T-cell (primary cell): Measurements from ENCODE around the gene LYPD1. TPM values are rescaled to one million over a fixed set of nuclear protein-coding genes. Genes with fewer than 3 reads are reported as not detected.

Experiments used
- ATAC-seq, 4 experiments: fragments of 200-7000 bp in 3 of 4; fragments of 150-1000 bp in 1 of 4; cut with Tn5 transposase; replicated peaks in 1 of 4; 1 replicate in 3 of 4; 2 replicates in 1 of 4; pipeline ENCODE4 v1.10.0; 2021; ENCODE audit warnings: moderate library complexity in 3 of 4, mild to moderate bottlenecking in 2 of 4, moderate number of reproducible peaks in 1 of 4
- CTCF ChIA-PET, 2 donors: fragments of 300-600 bp; sonication (Branson Sonifier 250); formaldehyde crosslinking; loops; one replicate each; lab custom pipeline; 2022; ENCODE audit warnings: antibody characterized with exemption in 2 of 2; lab: Charles Lee
- POLR2A ChIA-PET, 2 donors: fragments of 300-600 bp; sonication (Branson Sonifier 250); formaldehyde crosslinking; loops; one replicate each; lab custom pipeline; 2022; ENCODE audit warnings: antibody characterized with exemption in 2 of 2; lab: Charles Lee
- DNase-seq, 35 experiments: peaks; one replicate each; pipeline versions ENCODE4 v3.0.0 to v3.0.0-alpha.2; 2013 to 2023
- H3K27ac ChIP-seq: one replicate; pipeline ENCODE4 v1.5.1; 2013; ENCODE audit warnings: low read length
- H3K27me3 ChIP-seq, 2 experiments: replicated peaks in 1 of 2; 1 replicate in 1 of 2; 2 replicates in 1 of 2; pipeline versions ENCODE4 v1.6.1 to v1.7.0; 2013; ENCODE audit warnings: low read length in 1 of 2, mixed read lengths in 1 of 2; ENCODE audit not compliant: control insufficient read depth in 2 of 2, insufficient read depth in 2 of 2; ENCODE audit errors: extremely low read depth in 1 of 2
- H3K36me3 ChIP-seq, 2 donors: 1 replicate in 1 of 2; 2 replicates in 1 of 2; pipeline versions ENCODE4 v1.6.1 to v1.7.0; 2013; ENCODE audit warnings: low read length in 1 of 2; ENCODE audit not compliant: control insufficient read depth in 2 of 2, insufficient read depth in 1 of 2; ENCODE audit errors: extremely low read depth in 1 of 2
- H3K4me1 ChIP-seq, 2 experiments: 1 replicate in 1 of 2; 2 replicates in 1 of 2; pipeline versions ENCODE4 v1.6.1 to v1.7.0; 2013; ENCODE audit warnings: low read length in 2 of 2, mixed read lengths in 1 of 2; ENCODE audit not compliant: insufficient read depth in 2 of 2, control insufficient read depth in 1 of 2; ENCODE audit errors: extremely low read depth in 1 of 2
- H3K4me3 ChIP-seq, 2 donors: 1 replicate in 1 of 2; 2 replicates in 1 of 2; pipeline versions ENCODE4 v1.5.1 to v1.7.0; 2013; ENCODE audit warnings: mild to moderate bottlenecking in 2 of 2, low read length in 1 of 2, moderate library complexity in 1 of 2; ENCODE audit not compliant: control insufficient read depth in 1 of 2; ENCODE audit errors: extremely low read depth in 1 of 2
- H3K9me3 ChIP-seq: 2 replicates; pipeline ENCODE4 v1.7.0; 2013
- H3K27ac Mint-ChIP-seq, 2 donors: one replicate each; pipeline ENCODE4 v1.8.0; 2020 to 2021; ENCODE audit warnings: mild to moderate bottlenecking in 2 of 2, mixed read lengths in 2 of 2
- H3K27me3 Mint-ChIP-seq, 2 donors: one replicate each; pipeline ENCODE4 v1.8.0; 2021 to 2022; ENCODE audit warnings: mixed read lengths in 2 of 2
- H3K36me3 Mint-ChIP-seq: one replicate; pipeline ENCODE4 v1.8.0; 2021; ENCODE audit warnings: mixed read lengths
- H3K4me1 Mint-ChIP-seq, 3 donors: one replicate each; pipeline ENCODE4 v1.8.0; 2020 to 2022; ENCODE audit warnings: mixed read lengths in 3 of 3, mild to moderate bottlenecking in 1 of 3
- H3K4me3 Mint-ChIP-seq, 3 donors: one replicate each; pipeline ENCODE4 v1.8.0; 2020 to 2022; ENCODE audit warnings: mild to moderate bottlenecking in 3 of 3, mixed read lengths in 3 of 3, moderate library complexity in 3 of 3
- H3K9me3 Mint-ChIP-seq, 3 donors: one replicate each; pipeline ENCODE4 v1.8.0; 2020 to 2022; ENCODE audit warnings: mixed read lengths in 3 of 3
- WGBS: methylation state at CpG from one replicate; pipeline ENCODE4 v1.1.5; 2013; ENCODE audit warnings: missing lambda C conversion rate; ENCODE audit not compliant: insufficient coverage; 5-methylcytosine and 5-hydroxymethylcytosine counted together
- total RNA-seq, 35 experiments: library from RNA in 6 of 35; stranded (reverse) in 6 of 35; fragments of 120-200 nt in 1 of 35; gene quantifications; one replicate each; pipeline versions ENCODE4 v1.2.1 to v1.2.4 and lab custom pipeline; 2013 to 2026

The LYPD1 gene
- total RNA-seq, 5 donors from 2014 or later (not counting 1 experiment from before 2014, with no cell fraction given): 0.15 TPM; not detected in 4

- Mint-ChIP-seq H3K4me1 (peaks cover 0 to 1% (median 0%) of the 10 kb centered on the region in 3 donors), H3K4me3 (no peak overlapping the region), H3K9me3 (peaks cover 0 to 5% (median 2%) of the 10 kb centered on the region in 3 donors), H3K27ac (no peak overlapping the region), H3K27me3 (peaks cover 7 to 9% of the 10 kb centered on the region in 2 donors), H3K36me3 (no peaks in the 10 kb centered on the region)
- H3K27ac ChIP-seq: no peak overlapping the region
- peaks cover 4 to 12% of the 10 kb centered on the region in 2 experiments for H3K27me3 ChIP-seq
- WGBS: no CpG with 5 or more reads among the region's 2 CpGs
- ChIA-PET CTCF (interaction anchor here in 1 of 2 donors (0.6 kb wide), 1 partner anchor 34 kb away, joined by 3 read pairs; no protein-coding TSS in a partner anchor), POLR2A (no interaction called here)
- ATAC-seq (no peak), DNase-seq (no peak)
- H3K36me3 ChIP-seq: no peaks in the 10 kb centered on the region
- no peaks in the 10 kb centered on the region for H3K9me3 ChIP-seq
- H3K4me3 ChIP-seq: no peak overlapping the region
- H3K4me1 ChIP-seq: no peaks in the 10 kb centered on the region
Observed at GRCh38 chr2:132664096-132664495, 5.9 kb downstream of the LYPD1 start.

GRCh38 chr2:132662732-132663131 lies 7.3 kb downstream of the LYPD1 start:
- no peak for DNase-seq
- Mint-ChIP-seq H3K4me3 (no peak overlapping the region), H3K27ac (no peak overlapping the region), H3K4me1 (no peaks in the 10 kb centered on the region), H3K9me3 (peaks cover 0 to 5% (median 2%) of the 10 kb centered on the region in 3 donors), H3K27me3 (peaks cover 0 to 3% of the 10 kb centered on the region in 2 donors), H3K36me3 (no peaks in the 10 kb centered on the region)
- Histone ChIP-seq H3K27me3 (peaks cover under 1 to 2% of the 10 kb centered on the region in 2 experiments), H3K27ac (no peak overlapping the region), H3K4me1 (no peaks in the 10 kb centered on the region), H3K9me3 (no peaks in the 10 kb centered on the region), H3K36me3 (no peaks in the 10 kb centered on the region), H3K4me3 (no peak overlapping the region)
- no peak for ATAC-seq
- ChIA-PET POLR2A (no interaction called here), CTCF (no interaction called here)
- WGBS: no CpG with 5 or more reads among the region's 3 CpGs

GRCh38 chr2:132659331-132659730 lies 10.7 kb downstream of the LYPD1 start:
- DNase-seq (no peak), ATAC-seq (no peak)
- Histone ChIP-seq H3K27me3 (no peaks in the 10 kb centered on the region), H3K36me3 (no peaks in the 10 kb centered on the region), H3K27ac (no peak overlapping the region), H3K4me3 (no peak overlapping the region), H3K4me1 (no peaks in the 10 kb centered on the region), H3K9me3 (no peaks in the 10 kb centered on the region)
- CTCF ChIA-PET: no interaction called here
- H3K4me3 Mint-ChIP-seq: no peak overlapping the region
- no peak overlapping the region for H3K27ac Mint-ChIP-seq
- peaks cover 0 to 3% of the 10 kb centered on the region in 2 donors for H3K27me3 Mint-ChIP-seq
- POLR2A ChIA-PET: no interaction called here
- no peaks in the 10 kb centered on the region for H3K4me1 Mint-ChIP-seq
- no peaks in the 10 kb centered on the region for H3K36me3 Mint-ChIP-seq
- peaks cover 2 to 5% (median 3%) of the 10 kb centered on the region in 3 donors for H3K9me3 Mint-ChIP-seq
- 85% methylated on average over 3 of the region's 3 CpGs for WGBS

GRCh38 chr2:132656266-132656975 lies 13.6 kb downstream of the LYPD1 start:
- WGBS: no CpG with 5 or more reads among the region's 7 CpGs
- peaks cover 0 to 14% (median 3%) of the 10 kb centered on the region in 3 donors for H3K9me3 Mint-ChIP-seq

GRCh38 chr2:132654968-132655367 lies 15.0 kb downstream of the LYPD1 start:
- no peaks in the 10 kb centered on the region for H3K4me1 Mint-ChIP-seq
- H3K9me3 ChIP-seq: no peaks in the 10 kb centered on the region
- H3K27me3 Mint-ChIP-seq: peaks cover 0 to 3% of the 10 kb centered on the region in 2 donors
- ChIA-PET POLR2A (no interaction called here), CTCF (interaction anchor here in 1 of 2 donors (0.6 kb wide), 1 partner anchor 184 kb away, joined by 4 read pairs; no protein-coding TSS in a partner anchor)
- no peak overlapping the region for H3K27ac Mint-ChIP-seq
- H3K4me1 ChIP-seq: no peaks in the 10 kb centered on the region
- H3K27ac ChIP-seq: no peak overlapping the region
- no peak overlapping the region for H3K4me3 ChIP-seq
- H3K4me3 Mint-ChIP-seq: no peak overlapping the region
- no peaks in the 10 kb centered on the region for H3K36me3 Mint-ChIP-seq
- no peaks in the 10 kb centered on the region for H3K27me3 ChIP-seq
- DNase-seq: no peak
- H3K36me3 ChIP-seq: no peaks in the 10 kb centered on the region
- H3K9me3 Mint-ChIP-seq: peaks cover 0 to 12% (median 3%) of the 10 kb centered on the region in 3 donors
- ATAC-seq: no peak
- WGBS: 92% methylated on average over 2 of the region's 7 CpGs

More at GRCh38 chr2:132656266-132656975, 13.6 kb downstream of the LYPD1 start:
- CTCF ChIA-PET: no interaction called here
- DNase-seq: no peak
- Mint-ChIP-seq H3K27me3 (peaks cover 0 to 3% of the 10 kb centered on the region in 2 donors), H3K36me3 (no peaks in the 10 kb centered on the region), H3K4me3 (no peak overlapping the region), H3K4me1 (no peaks in the 10 kb centered on the region), H3K27ac (no peak overlapping the region)
- POLR2A ChIA-PET: no interaction called here
- Histone ChIP-seq H3K27ac (no peak overlapping the region), H3K4me3 (no peak overlapping the region), H3K27me3 (no peaks in the 10 kb centered on the region), H3K4me1 (no peaks in the 10 kb centered on the region), H3K36me3 (no peaks in the 10 kb centered on the region), H3K9me3 (no peaks in the 10 kb centered on the region)
- no peak for ATAC-seq

GRCh38 chr2:132654335-132654734 lies 15.7 kb downstream of the LYPD1 start:
- no peaks in the 10 kb centered on the region for H3K27me3 ChIP-seq
- ATAC-seq (no peak), DNase-seq (no peak)
- Mint-ChIP-seq H3K9me3 (peaks cover 0 to 12% (median 3%) of the 10 kb centered on the region in 3 donors), H3K4me3 (no peak overlapping the region), H3K4me1 (no peaks in the 10 kb centered on the region), H3K27me3 (peaks cover 0 to 4% of the 10 kb centered on the region in 2 donors), H3K27ac (no peak overlapping the region), H3K36me3 (no peaks in the 10 kb centered on the region)
- H3K27ac ChIP-seq: no peak overlapping the region
- ChIA-PET POLR2A (no interaction called here), CTCF (no interaction called here)
- H3K4me1 ChIP-seq: no peaks in the 10 kb centered on the region
- WGBS: no CpG with 5 or more reads among the region's 4 CpGs
- H3K9me3 ChIP-seq: no peaks in the 10 kb centered on the region
- no peak overlapping the region for H3K4me3 ChIP-seq
- no peaks in the 10 kb centered on the region for H3K36me3 ChIP-seq
